Vagina (tissue), 2 donors: ENCODE measurements around the gene SLC23A2. TPM values are rescaled to one million over a fixed set of nuclear protein-coding genes. Genes with fewer than 3 reads are reported as not detected.

ENCODE experiments used
- DNase-seq, 2 donors: peaks; one replicate each; pipeline ENCODE4 v3.0.0-alpha.2; 2017; ENCODE audit errors: extremely low spot score in 2 of 2
- H3K27ac ChIP-seq: fragments of 200-600 bp; sonication (generic); one replicate; pipeline ENCODE4 v1.5.1; 2019
- H3K27me3 ChIP-seq: fragments of 200-600 bp; sonication (generic); one replicate; pipeline ENCODE4 v1.5.1; 2019
- H3K36me3 ChIP-seq, 2 donors: fragments of 200-600 bp; sonication (generic); one replicate each; pipeline ENCODE4 v1.5.1; 2017 to 2019
- H3K4me1 ChIP-seq: fragments of 200-600 bp; sonication (generic); one replicate; pipeline ENCODE4 v1.5.1; 2019
- H3K4me3 ChIP-seq, 2 donors: fragments of 200-600 bp; sonication (generic); 1 replicate in 1 of 2; 2 replicates in 1 of 2; pipeline ENCODE4 v1.5.1; 2016 to 2019
- H3K9me3 ChIP-seq: fragments of 200-600 bp; sonication (generic); one replicate; pipeline ENCODE4 v1.5.1; 2019
- CTCF ChIP-seq, 3 experiments: fragments of 450-650 bp in 2 of 3; fragments of 200-600 bp in 1 of 3; sonication (generic) in 1 of 3; IDR thresholded peaks; one replicate each; pipeline ENCODE4 v1.5.1; 2017 to 2019; ENCODE audit warnings: antibody characterized with exemption in 3 of 3, mild to moderate bottlenecking in 2 of 3, moderate library complexity in 2 of 3
- POLR2A ChIP-seq, 2 donors: fragments of 450-650 bp; IDR thresholded peaks; one replicate each; pipeline ENCODE4 v1.6.1; 2017; ENCODE audit warnings: antibody characterized with exemption in 2 of 2, mild to moderate bottlenecking in 2 of 2, moderate library complexity in 2 of 2
- POLR2AphosphoS5 ChIP-seq, 2 donors: sonication (generic); formaldehyde crosslinking; IDR thresholded peaks; one replicate each; pipeline ENCODE4 v1.9.0; 2017; ENCODE audit warnings: antibody characterized with exemption in 2 of 2, mild to moderate bottlenecking in 2 of 2, low read depth in 1 of 2; ENCODE audit not compliant: insufficient read depth in 1 of 2
- intact Hi-C: fragments of 100-400 bp; cut with DNase I; formaldehyde crosslinking; loops from one replicate; pipeline ENCODE4 v1.15.1; 2023
- total RNA-seq: library from RNA; depleted of rRNA; stranded (reverse); fragments of >200 nt; gene quantifications from one replicate; pipeline ENCODE4 v1.2.3, GENCODE V29; 2016

Gene SLC23A2
- total RNA-seq, 1 donor from 2014 or later, result 14.7 TPM

- DNase-seq, result no peak
- Histone ChIP-seq H3K27ac (no peak overlapping the region), H3K9me3 (no peaks in the 10 kb centered on the region), H3K4me1 (no peaks in the 10 kb centered on the region), H3K36me3 (no peaks in the 10 kb centered on the region), H3K4me3 (no peak overlapping the region), H3K27me3 (no peaks in the 10 kb centered on the region)
- intact Hi-C loops, result no loop called here
- TF ChIP-seq POLR2AphosphoS5 (IDR thresholded peaks at IDR 0.05; ENCODE audit: insufficient read depth in 1 of 2, low read depth in 1 of 2) (no peak), POLR2A (IDR thresholded peaks at IDR 0.05) (no peak), CTCF (IDR thresholded peaks at IDR 0.05) (no peak)
Measured at GRCh38 chr20:4848041-4848440, 153.3 kb downstream of the SLC23A2 start.

- Histone ChIP-seq H3K4me1 (no peaks in the 10 kb centered on the region), H3K27me3 (no peaks in the 10 kb centered on the region), H3K36me3 (no peaks in the 10 kb centered on the region), H3K9me3 (no peaks in the 10 kb centered on the region), H3K4me3 (no peak overlapping the region), H3K27ac (no peak overlapping the region)
- TF ChIP-seq POLR2AphosphoS5 (IDR thresholded peaks at IDR 0.05; ENCODE audit: insufficient read depth in 1 of 2, low read depth in 1 of 2) (no peak), POLR2A (IDR thresholded peaks at IDR 0.05) (no peak)
- intact Hi-C loops, result no loop called here
- no peak for DNase-seq
Measured at GRCh38 chr20:4846821-4847220, 154.5 kb downstream of the SLC23A2 start.

GRCh38 chr20:4844751-4845465 is 156.4 kb downstream of the SLC23A2 start:
- Histone ChIP-seq H3K9me3 (no peaks in the 10 kb centered on the region), H3K27me3 (no peaks in the 10 kb centered on the region), H3K36me3 (no peaks in the 10 kb centered on the region), H3K4me3 (no peak overlapping the region), H3K4me1 (no peaks in the 10 kb centered on the region), H3K27ac (no peak overlapping the region)
- DNase-seq, result peak in 1 of 2 donors; percentile 55
- intact Hi-C loops, result no loop called here
- no peak for TF ChIP-seq CTCF (IDR thresholded peaks at IDR 0.05)

GRCh38 chr20:4844325-4844724 is 157.0 kb downstream of the SLC23A2 start:
- no peaks in the 10 kb centered on the region for H3K27me3 ChIP-seq
- H3K27ac ChIP-seq, result no peak overlapping the region
- intact Hi-C loops, result no loop called here
- H3K4me1 ChIP-seq, result no peaks in the 10 kb centered on the region
- no peak overlapping the region for H3K4me3 ChIP-seq
- H3K36me3 ChIP-seq, result no peaks in the 10 kb centered on the region
- TF ChIP-seq CTCF (IDR thresholded peaks at IDR 0.05) (no peak), POLR2A (IDR thresholded peaks at IDR 0.05) (no peak), POLR2AphosphoS5 (IDR thresholded peaks at IDR 0.05; ENCODE audit: insufficient read depth in 1 of 2, low read depth in 1 of 2) (no peak)
- DNase-seq, result no peak
- H3K9me3 ChIP-seq, result no peaks in the 10 kb centered on the region

GRCh38 chr20:4840801-4841200 is 160.5 kb downstream of the SLC23A2 start:
- peaks cover 15% of the 10 kb centered on the region for H3K4me1 ChIP-seq
- TF ChIP-seq POLR2AphosphoS5 (IDR thresholded peaks at IDR 0.05; ENCODE audit: insufficient read depth in 1 of 2, low read depth in 1 of 2), result no peak
- no peak for TF ChIP-seq POLR2A (IDR thresholded peaks at IDR 0.05)
- no peak for TF ChIP-seq CTCF (IDR thresholded peaks at IDR 0.05)
- no peaks in the 10 kb centered on the region for H3K36me3 ChIP-seq
- peak in 1 of 2 donors; percentile 32 for DNase-seq
- H3K9me3 ChIP-seq, result no peaks in the 10 kb centered on the region
- intact Hi-C loops, result no loop called here
- no peak overlapping the region for H3K27ac ChIP-seq
- no peaks in the 10 kb centered on the region for H3K27me3 ChIP-seq
- no peak overlapping the region for H3K4me3 ChIP-seq
